Neural progenitor cell (in vitro differentiated cells): ENCODE results near the gene P2RY13. TPM values are rescaled to one million over a fixed set of nuclear protein-coding genes. Genes with fewer than 3 reads are reported as not detected.

Experiments
- DNase-seq: peaks from one replicate; pipeline ENCODE4 v3.0.0-alpha.2; 2016; ENCODE audit warnings: low spot score
- H2AFZ ChIP-seq: fragments of 200-600 bp; sonication (generic); replicated peaks from 2 replicates; pipeline ENCODE4 v1.6.1; 2016; ENCODE audit warnings: antibody characterized with exemption
- H3F3A ChIP-seq: fragments of 200-600 bp; sonication (generic); 2 replicates; pipeline ENCODE4 v1.6.1; 2016; ENCODE audit warnings: antibody characterized with exemption, low read depth
- H3K27ac ChIP-seq: fragments of 200-600 bp; sonication (generic); 2 replicates; pipeline ENCODE4 v1.5.1; 2016; ENCODE audit warnings: mild to moderate bottlenecking
- H3K27me3 ChIP-seq: fragments of 200-600 bp; sonication (generic); 2 replicates; pipeline ENCODE4 v1.6.1; 2016; ENCODE audit warnings: mild to moderate bottlenecking, moderate library complexity
- H3K36me3 ChIP-seq: fragments of 200-600 bp; sonication (generic); 2 replicates; pipeline ENCODE4 v1.5.1; 2016
- H3K4me1 ChIP-seq: fragments of 200-600 bp; sonication (generic); 2 replicates; pipeline ENCODE4 v1.6.1; 2016; ENCODE audit warnings: mixed run types
- H3K4me2 ChIP-seq: fragments of 200-600 bp; sonication (generic); 2 replicates; pipeline ENCODE4 v1.6.1; 2016
- H3K4me3 ChIP-seq: fragments of 200-600 bp; sonication (generic); 2 replicates; pipeline ENCODE4 v1.5.1; 2016
- H3K79me2 ChIP-seq: fragments of 200-600 bp; sonication (generic); 2 replicates; pipeline ENCODE4 v1.6.1; 2016; ENCODE audit warnings: low read depth
- H3K9ac ChIP-seq: fragments of 200-600 bp; sonication (generic); 2 replicates; pipeline ENCODE4 v1.6.1; 2016
- H3K9me3 ChIP-seq: fragments of 200-600 bp; sonication (generic); 2 replicates; pipeline ENCODE4 v1.5.1; 2016; ENCODE audit warnings: low read depth
- H4K20me1 ChIP-seq: fragments of 200-600 bp; sonication (generic); 2 replicates; pipeline ENCODE4 v1.6.1; 2016; ENCODE audit warnings: low read depth
- H3K27ac Mint-ChIP-seq: 3 replicates; pipeline ENCODE4 v1.8.0; 2021; ENCODE audit warnings: mixed read lengths
- H3K27me3 Mint-ChIP-seq: 2 replicates; pipeline ENCODE4 v1.8.0; 2022; ENCODE audit warnings: low read depth, mild to moderate bottlenecking, inconsistent platforms, moderate library complexity, mixed read lengths; ENCODE audit not compliant: insufficient read depth
- H3K36me3 Mint-ChIP-seq: 3 replicates; pipeline ENCODE4 v1.8.0; 2021; ENCODE audit warnings: mixed read lengths
- H3K4me1 Mint-ChIP-seq: 3 replicates; pipeline ENCODE4 v1.8.0; 2021; ENCODE audit warnings: mixed read lengths
- H3K4me3 Mint-ChIP-seq: 3 replicates; pipeline ENCODE4 v1.8.0; 2021; ENCODE audit warnings: mild to moderate bottlenecking, moderate library complexity, mixed read lengths
- H3K9me3 Mint-ChIP-seq: 3 replicates; pipeline ENCODE4 v1.8.0; 2020; ENCODE audit warnings: mixed read lengths
- CTCF ChIP-seq: fragments of 200-600 bp; sonication (generic); IDR thresholded peaks from 2 replicates; pipeline ENCODE4 v1.5.1; 2017; ENCODE audit warnings: antibody characterized with exemption, mild to moderate bottlenecking
- EZH2 ChIP-seq: fragments of 200-600 bp; sonication (generic); IDR thresholded peaks from 2 replicates; pipeline ENCODE4 v1.6.1; 2017; ENCODE audit warnings: antibody characterized with exemption, mild to moderate bottlenecking, moderate library complexity
- EZH2phosphoT487 ChIP-seq: fragments of 200-600 bp; sonication (generic); IDR thresholded peaks from 2 replicates; pipeline ENCODE4 v1.6.1; 2017; ENCODE audit warnings: antibody characterized with exemption
- total RNA-seq: library from RNA; depleted of rRNA; stranded (reverse); fragments of >200 nt; gene quantifications from 2 replicates; pipeline ENCODE4 v1.2.3, GENCODE V29; 2015; ENCODE audit warnings: low replicate concordance

Gene P2RY13
- total RNA-seq, 1 donor from 2014 or later = not detected

- no peaks in the 10 kb centered on the region for H3K9me3 Mint-ChIP-seq
- H3K27me3 ChIP-seq = no peaks in the 10 kb centered on the region
- H3K9ac ChIP-seq = no peak overlapping the region
- TF ChIP-seq EZH2 (no peak), CTCF (peak; percentile 4)
- H3K27ac Mint-ChIP-seq = no peak overlapping the region
- no peak overlapping the region for H3K4me3 Mint-ChIP-seq
- no peak overlapping the region for H2AFZ ChIP-seq
- no peak overlapping the region for H3K4me3 ChIP-seq
- H3K79me2 ChIP-seq = no peaks in the 10 kb centered on the region
- no peaks in the 10 kb centered on the region for H4K20me1 ChIP-seq
- no peak overlapping the region for H3K27ac ChIP-seq
- H3K9me3 ChIP-seq = no peaks in the 10 kb centered on the region
- H3K4me1 ChIP-seq = peaks cover 5% of the 10 kb centered on the region
- peaks cover 5% of the 10 kb centered on the region for H3K36me3 Mint-ChIP-seq
- H3K36me3 ChIP-seq = no peaks in the 10 kb centered on the region
- H3K4me1 Mint-ChIP-seq = peaks cover 7% of the 10 kb centered on the region
- peak; percentile 50 for DNase-seq
- no peaks in the 10 kb centered on the region for H3K27me3 Mint-ChIP-seq
- H3F3A ChIP-seq = peaks cover 5% of the 10 kb centered on the region
- H3K4me2 ChIP-seq = no peak overlapping the region
Measured at GRCh38 chr3:151305060-151305774, 24.1 kb downstream of the P2RY13 start.

GRCh38 chr3:151303751-151304150 lies 25.6 kb downstream of the P2RY13 start:
- H3K27ac ChIP-seq = no peak overlapping the region
- no peak overlapping the region for H3K4me2 ChIP-seq
- H3K4me1 ChIP-seq = peaks cover 5% of the 10 kb centered on the region
- H3K36me3 ChIP-seq = no peaks in the 10 kb centered on the region
- no peak for TF ChIP-seq CTCF
- TF ChIP-seq EZH2 = no peak
- H3K9ac ChIP-seq = no peak overlapping the region
- no peak for DNase-seq
- no peak overlapping the region for H3K4me3 Mint-ChIP-seq
- peaks cover 5% of the 10 kb centered on the region for H3K36me3 Mint-ChIP-seq
- H3F3A ChIP-seq = peaks cover 5% of the 10 kb centered on the region
- H4K20me1 ChIP-seq = no peaks in the 10 kb centered on the region
- no peaks in the 10 kb centered on the region for H3K9me3 ChIP-seq
- peaks cover 7% of the 10 kb centered on the region for H3K4me1 Mint-ChIP-seq
- H3K4me3 ChIP-seq = no peak overlapping the region
- H3K27ac Mint-ChIP-seq = peak overlapping the region; percentile 28
- no peak overlapping the region for H2AFZ ChIP-seq
- no peaks in the 10 kb centered on the region for H3K79me2 ChIP-seq
- no peaks in the 10 kb centered on the region for H3K27me3 ChIP-seq
- no peaks in the 10 kb centered on the region for H3K9me3 Mint-ChIP-seq
- no peaks in the 10 kb centered on the region for H3K27me3 Mint-ChIP-seq

- Histone ChIP-seq H3K4me3 (no peak overlapping the region), H3K4me2 (no peak overlapping the region), H3F3A (peaks cover 5% of the 10 kb centered on the region), H3K27me3 (no peaks in the 10 kb centered on the region), H3K27ac (no peak overlapping the region), H3K9ac (no peak overlapping the region), H4K20me1 (no peaks in the 10 kb centered on the region), H3K4me1 (peaks cover 5% of the 10 kb centered on the region), H3K36me3 (no peaks in the 10 kb centered on the region), H2AFZ (no peak overlapping the region), H3K79me2 (no peaks in the 10 kb centered on the region), H3K9me3 (no peaks in the 10 kb centered on the region)
- TF ChIP-seq CTCF (no peak), EZH2 (no peak), EZH2phosphoT487 (no peak)
- peaks cover 7% of the 10 kb centered on the region for H3K4me1 Mint-ChIP-seq
- H3K9me3 Mint-ChIP-seq = no peaks in the 10 kb centered on the region
- DNase-seq = no peak
- H3K27me3 Mint-ChIP-seq = no peaks in the 10 kb centered on the region
- H3K36me3 Mint-ChIP-seq = peaks cover 5% of the 10 kb centered on the region
- H3K4me3 Mint-ChIP-seq = no peak overlapping the region
- no peak overlapping the region for H3K27ac Mint-ChIP-seq
Measured at GRCh38 chr3:151301787-151302186, 27.6 kb downstream of the P2RY13 start.
